Right renal pelvis (tissue), 4 donors: ENCODE data around the gene R3HDM2. TPM values are rescaled to one million over a fixed set of nuclear protein-coding genes. Genes with fewer than 3 reads are reported as not detected.

Source experiments
- DNase-seq, 4 donors: peaks; one replicate each; pipeline ENCODE4 v3.0.0-alpha.2; 2013; ENCODE audit warnings: low read depth in 4 of 4, low spot score in 3 of 4, missing footprints in 1 of 4
- polyA plus RNA-seq, 4 donors: library from polyadenylated mRNA; unstranded; fragments of 120-200 nt; gene quantifications; one replicate each; pipeline ENCODE4 v1.2.1, GENCODE V29; 2013; ENCODE audit not compliant: insufficient read length in 4 of 4

R3HDM2 gene
- polyA plus RNA-seq, 4 donors: 59.0 to 88.3 (median 69.8) TPM

- no peak for DNase-seq
These were observed 195.7 kb downstream of the R3HDM2 start for GRCh38 chr12:57235017-57235727.

GRCh38 chr12:57234571-57235016, 196.2 kb downstream of the R3HDM2 start:
- no peak for DNase-seq

GRCh38 chr12:57234233-57234570, 196.6 kb downstream of the R3HDM2 start:
- DNase-seq: no peak

GRCh38 chr12:57233357-57234232, 197.2 kb downstream of the R3HDM2 start:
- no peak for DNase-seq

GRCh38 chr12:57232156-57232756, 198.6 kb downstream of the R3HDM2 start:
- no peak for DNase-seq

- no peak for DNase-seq
These were observed 199.4 kb downstream of the R3HDM2 start for GRCh38 chr12:57231276-57232021.

GRCh38 chr12:57230381-57231155, 200.3 kb downstream of the R3HDM2 start:
- DNase-seq: no peak

- DNase-seq: peak; percentile 92 to 93 (median 92)
These were observed 201.0 kb downstream of the R3HDM2 start, which contains the start of gene SHMT2 for GRCh38 chr12:57229634-57230380. Gene SHMT2, plus strand, starts transcription at chr12:57229711. Its CDS starts 68 bp downstream, at chr12:57229779.

- DNase-seq: no peak
These were observed 201.7 kb downstream of the R3HDM2 start for GRCh38 chr12:57229046-57229633.

GRCh38 chr12:57227315-57228115, 203.3 kb downstream of the R3HDM2 start:
- no peak for DNase-seq

GRCh38 chr12:57226588-57227314, 204.1 kb downstream of the R3HDM2 start:
- no peak for DNase-seq

- DNase-seq: no peak
These were observed 205.1 kb downstream of the R3HDM2 start for GRCh38 chr12:57225680-57226210.

- no peak for DNase-seq
These were observed 205.7 kb downstream of the R3HDM2 start for GRCh38 chr12:57224973-57225679.

GRCh38 chr12:57224278-57224972, 206.4 kb downstream of the R3HDM2 start:
- DNase-seq: no peak
